Measurements from ENCODE around the gene HSD17B12.

DNA sequence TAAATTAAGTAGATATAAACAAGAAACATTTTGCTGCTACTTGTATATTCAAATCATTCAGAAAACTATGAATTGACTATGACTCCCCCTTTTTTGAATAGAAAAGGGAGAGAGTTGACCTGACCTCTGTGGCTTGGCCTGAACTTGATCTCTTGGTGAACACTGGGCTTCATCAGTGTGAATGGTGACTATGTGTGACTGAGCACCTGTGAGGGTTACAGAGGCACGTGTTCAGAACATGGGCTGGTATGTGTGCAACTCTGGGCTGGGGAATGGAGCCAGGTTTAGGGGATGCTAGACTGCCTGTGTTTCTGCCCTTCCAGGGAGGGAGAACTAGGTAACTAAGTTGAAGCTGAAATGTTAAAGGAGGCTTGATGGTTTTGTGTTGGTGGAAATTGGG lies 29.2 kb downstream of the HSD17B12 start:
- TF ChIP-seq, protein P1, sequence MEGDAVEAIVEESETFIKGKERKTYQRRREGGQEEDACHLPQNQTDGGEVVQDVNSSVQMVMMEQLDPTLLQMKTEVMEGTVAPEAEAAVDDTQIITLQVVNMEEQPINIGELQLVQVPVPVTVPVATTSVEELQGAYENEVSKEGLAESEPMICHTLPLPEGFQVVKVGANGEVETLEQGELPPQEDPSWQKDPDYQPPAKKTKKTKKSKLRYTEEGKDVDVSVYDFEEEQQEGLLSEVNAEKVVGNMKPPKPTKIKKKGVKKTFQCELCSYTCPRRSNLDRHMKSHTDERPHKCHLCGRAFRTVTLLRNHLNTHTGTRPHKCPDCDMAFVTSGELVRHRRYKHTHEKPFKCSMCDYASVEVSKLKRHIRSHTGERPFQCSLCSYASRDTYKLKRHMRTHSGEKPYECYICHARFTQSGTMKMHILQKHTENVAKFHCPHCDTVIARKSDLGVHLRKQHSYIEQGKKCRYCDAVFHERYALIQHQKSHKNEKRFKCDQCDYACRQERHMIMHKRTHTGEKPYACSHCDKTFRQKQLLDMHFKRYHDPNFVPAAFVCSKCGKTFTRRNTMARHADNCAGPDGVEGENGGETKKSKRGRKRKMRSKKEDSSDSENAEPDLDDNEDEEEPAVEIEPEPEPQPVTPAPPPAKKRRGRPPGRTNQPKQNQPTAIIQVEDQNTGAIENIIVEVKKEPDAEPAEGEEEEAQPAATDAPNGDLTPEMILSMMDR (conservative IDR thresholded peaks at IDR 0.05), result no peak
- no peak for TF ChIP-seq ZFX (IDR thresholded peaks at IDR 0.05)

Measured in C4-2B (cell line).